ENCODE data around the gene KCNMA1. TPM values are rescaled to one million over a fixed set of nuclear protein-coding genes. Genes with fewer than 3 reads are reported as not detected.

The KCNMA1 gene
- total RNA-seq, 3 donors from 2014 or later: 13.6 to 37.8 (median 15.1) TPM

DNA sequence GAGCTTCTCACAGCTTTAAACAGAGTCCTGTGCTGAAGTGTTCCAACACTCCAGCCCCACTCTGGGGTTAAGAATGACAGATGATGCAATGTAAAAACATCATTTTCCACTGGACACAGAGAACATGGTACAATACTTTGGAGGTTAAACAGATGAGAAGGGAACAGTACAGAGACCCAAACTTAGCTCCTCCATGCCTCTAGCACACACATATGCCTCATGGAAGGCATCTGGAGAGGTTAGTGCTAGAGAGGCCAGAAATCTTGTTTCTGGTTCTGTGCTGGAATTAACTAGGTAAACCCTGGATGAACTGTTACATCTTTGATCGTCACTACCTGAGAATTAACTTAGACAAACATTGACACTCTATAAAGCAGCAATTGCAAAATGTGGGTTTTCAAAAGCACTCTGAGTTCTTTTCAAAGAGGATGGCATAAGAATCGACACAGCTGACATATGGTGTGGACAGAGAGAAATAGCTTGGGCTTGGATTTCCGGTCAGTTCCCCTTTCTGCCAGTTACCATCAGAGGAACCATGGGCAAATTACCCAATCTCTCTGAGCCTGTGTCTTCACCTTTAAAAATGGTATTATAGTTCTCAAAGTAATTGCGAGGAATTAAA lies 81.9 kb downstream of the KCNMA1 start:
- Histone ChIP-seq H3K27me3 (no peaks in the 10 kb centered on the region), H3K36me3 (no peaks in the 10 kb centered on the region), H3K9me3 (no peaks in the 10 kb centered on the region), H3K4me3 (no peak overlapping the region), H3K27ac (no peak overlapping the region), H3K4me1 (no peaks in the 10 kb centered on the region)
- TF ChIP-seq POLR2A (IDR thresholded peaks at IDR 0.05) (no peak), POLR2AphosphoS5 (IDR thresholded peaks at IDR 0.05) (no peak)
- TF ChIP-seq, protein P1, sequence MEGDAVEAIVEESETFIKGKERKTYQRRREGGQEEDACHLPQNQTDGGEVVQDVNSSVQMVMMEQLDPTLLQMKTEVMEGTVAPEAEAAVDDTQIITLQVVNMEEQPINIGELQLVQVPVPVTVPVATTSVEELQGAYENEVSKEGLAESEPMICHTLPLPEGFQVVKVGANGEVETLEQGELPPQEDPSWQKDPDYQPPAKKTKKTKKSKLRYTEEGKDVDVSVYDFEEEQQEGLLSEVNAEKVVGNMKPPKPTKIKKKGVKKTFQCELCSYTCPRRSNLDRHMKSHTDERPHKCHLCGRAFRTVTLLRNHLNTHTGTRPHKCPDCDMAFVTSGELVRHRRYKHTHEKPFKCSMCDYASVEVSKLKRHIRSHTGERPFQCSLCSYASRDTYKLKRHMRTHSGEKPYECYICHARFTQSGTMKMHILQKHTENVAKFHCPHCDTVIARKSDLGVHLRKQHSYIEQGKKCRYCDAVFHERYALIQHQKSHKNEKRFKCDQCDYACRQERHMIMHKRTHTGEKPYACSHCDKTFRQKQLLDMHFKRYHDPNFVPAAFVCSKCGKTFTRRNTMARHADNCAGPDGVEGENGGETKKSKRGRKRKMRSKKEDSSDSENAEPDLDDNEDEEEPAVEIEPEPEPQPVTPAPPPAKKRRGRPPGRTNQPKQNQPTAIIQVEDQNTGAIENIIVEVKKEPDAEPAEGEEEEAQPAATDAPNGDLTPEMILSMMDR (IDR thresholded peaks at IDR 0.05): no peak
- intact Hi-C loops (cut with DNase I; ENCODE audit: low total_unique reads): no loop called here
- DNase-seq (ENCODE audit: low spot score in 2 of 2): no peak

DNA sequence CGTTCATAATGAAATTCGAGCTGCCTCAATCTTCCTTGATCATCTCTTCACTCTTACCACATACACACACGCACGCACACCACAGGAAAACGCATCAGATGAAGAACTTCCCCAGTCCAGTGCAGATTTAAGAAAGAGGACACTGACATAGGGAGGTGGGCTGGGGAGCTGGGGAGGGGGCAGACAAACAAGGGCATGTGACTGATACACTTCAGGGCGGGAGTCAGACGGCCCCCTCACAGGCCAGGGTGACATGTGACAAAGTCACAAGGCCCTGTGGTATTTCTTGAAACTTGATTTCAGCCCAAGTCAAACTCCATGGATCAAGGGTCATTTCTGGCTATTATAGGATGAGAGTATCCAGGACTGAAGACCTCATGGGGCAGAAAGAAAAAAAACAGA lies 82.6 kb downstream of the KCNMA1 start:
- no peak for TF ChIP-seq POLR2AphosphoS5 (IDR thresholded peaks at IDR 0.05)
- no peak for TF ChIP-seq POLR2A (IDR thresholded peaks at IDR 0.05)
- TF ChIP-seq, protein P1 (IDR thresholded peaks at IDR 0.05): no peak
- peak overlapping the region in 1 of 2 donors; percentile 61 for H3K27ac ChIP-seq
- H3K9me3 ChIP-seq: no peaks in the 10 kb centered on the region
- intact Hi-C loops (cut with DNase I; ENCODE audit: low total_unique reads): no loop called here
- H3K4me1 ChIP-seq: no peaks in the 10 kb centered on the region
- DNase-seq (ENCODE audit: low spot score in 2 of 2): no peak
- H3K27me3 ChIP-seq: no peaks in the 10 kb centered on the region
- H3K4me3 ChIP-seq: no peak overlapping the region
- H3K36me3 ChIP-seq: no peaks in the 10 kb centered on the region

DNA sequence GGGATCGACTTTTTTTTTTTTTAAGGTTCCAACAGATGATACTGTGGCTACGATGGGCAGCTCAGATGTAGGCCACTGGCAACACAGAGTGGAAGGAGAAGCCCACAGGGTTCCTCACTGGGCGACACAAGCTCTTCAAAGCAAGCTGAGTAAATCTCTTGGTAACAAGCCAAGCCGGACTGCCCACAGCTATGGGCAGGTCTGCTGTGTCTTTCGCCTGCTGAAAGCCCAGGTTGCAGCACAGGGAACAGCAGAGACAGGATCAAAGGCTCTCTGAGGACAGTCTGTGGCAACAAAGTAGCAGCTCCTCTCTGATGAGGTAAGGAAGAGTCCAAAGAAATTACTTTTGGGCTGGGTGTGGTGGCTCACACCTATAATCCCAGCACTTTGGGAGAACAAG lies 83.6 kb downstream of the KCNMA1 start:
- intact Hi-C loops (cut with DNase I; ENCODE audit: low total_unique reads): no loop called here
- Histone ChIP-seq H3K4me1 (no peaks in the 10 kb centered on the region), H3K27me3 (no peaks in the 10 kb centered on the region), H3K9me3 (no peaks in the 10 kb centered on the region), H3K4me3 (no peak overlapping the region), H3K27ac (peak overlapping the region in 1 of 2 donors; percentile 32), H3K36me3 (no peaks in the 10 kb centered on the region)
- TF ChIP-seq, protein P1 (IDR thresholded peaks at IDR 0.05): no peak
- no peak for TF ChIP-seq POLR2A (IDR thresholded peaks at IDR 0.05)
- DNase-seq (ENCODE audit: low spot score in 2 of 2): no peak

DNA sequence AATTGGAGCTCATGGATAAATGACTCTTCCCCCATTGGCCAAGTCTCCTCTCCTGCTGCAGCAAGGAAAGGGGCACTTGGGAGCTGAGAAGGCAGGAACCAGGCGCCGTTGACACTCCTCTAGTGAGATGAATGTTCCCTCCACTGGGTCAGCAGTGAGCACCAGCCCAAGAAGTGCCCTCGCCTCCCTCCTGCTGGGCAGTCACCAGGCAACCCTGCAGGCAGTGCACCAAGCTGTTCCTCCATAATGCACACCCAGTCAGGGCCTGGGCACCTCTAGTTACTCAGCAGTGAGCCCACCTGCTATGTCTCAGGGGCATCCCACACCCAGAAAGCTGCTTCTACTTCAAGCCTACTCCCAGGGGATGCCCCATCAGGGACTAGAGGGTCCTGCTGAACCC lies 84.3 kb downstream of the KCNMA1 start:
- no peak for TF ChIP-seq POLR2AphosphoS5 (IDR thresholded peaks at IDR 0.05)
- TF ChIP-seq, protein P1 (IDR thresholded peaks at IDR 0.05): no peak
- TF ChIP-seq POLR2A (IDR thresholded peaks at IDR 0.05): no peak
- intact Hi-C loops (cut with DNase I; ENCODE audit: low total_unique reads): no loop called here
- no peak for DNase-seq (ENCODE audit: low spot score in 2 of 2)
- Histone ChIP-seq H3K27ac (no peak overlapping the region), H3K27me3 (no peaks in the 10 kb centered on the region), H3K9me3 (no peaks in the 10 kb centered on the region), H3K4me3 (no peak overlapping the region), H3K4me1 (no peaks in the 10 kb centered on the region), H3K36me3 (no peaks in the 10 kb centered on the region)

DNA sequence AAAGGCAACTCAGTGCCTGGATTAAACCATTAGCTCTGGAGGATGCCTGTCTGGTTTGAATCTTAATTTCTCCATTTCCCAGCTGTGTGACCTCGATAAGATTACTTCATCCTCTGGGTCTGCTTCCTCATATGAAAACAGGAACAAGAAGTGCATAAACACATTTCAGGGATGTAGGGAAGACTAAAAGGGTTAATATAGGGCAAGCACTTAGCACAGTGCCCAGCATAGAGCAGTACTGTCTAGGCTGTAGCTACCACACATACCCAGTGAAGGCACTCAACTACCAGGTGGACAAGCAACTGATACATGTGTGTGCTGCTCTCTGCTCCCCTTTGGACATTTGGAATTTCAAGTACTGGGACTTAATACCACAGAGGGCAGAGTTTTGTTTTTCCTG lies 85.4 kb downstream of the KCNMA1 start:
- Histone ChIP-seq H3K27ac (no peak overlapping the region), H3K9me3 (no peaks in the 10 kb centered on the region), H3K4me1 (no peaks in the 10 kb centered on the region), H3K4me3 (no peak overlapping the region), H3K36me3 (no peaks in the 10 kb centered on the region), H3K27me3 (no peaks in the 10 kb centered on the region)
- intact Hi-C loops (cut with DNase I; ENCODE audit: low total_unique reads): no loop called here
- no peak for DNase-seq (ENCODE audit: low spot score in 2 of 2)
- TF ChIP-seq POLR2AphosphoS5 (IDR thresholded peaks at IDR 0.05): no peak
- TF ChIP-seq, protein P1 (IDR thresholded peaks at IDR 0.05): no peak
- TF ChIP-seq POLR2A (IDR thresholded peaks at IDR 0.05): no peak
